Karpas-422 (cell line): ENCODE results near the gene COX6B1. TPM values are rescaled to one million over a fixed set of nuclear protein-coding genes. Genes with fewer than 3 reads are reported as not detected.

Experiments used
- DNase-seq: peaks from one replicate; pipeline ENCODE4 v3.0.0-alpha.2; 2015
- H2AFZ ChIP-seq: fragments of 200-600 bp; sonication (generic); 2 replicates; pipeline ENCODE4 v1.6.1; 2014; ENCODE audit warnings: antibody characterized with exemption, low read length, mixed read lengths
- H3K27ac ChIP-seq: fragments of 200-600 bp; sonication (generic); 2 replicates; pipeline ENCODE4 v1.5.1; 2014; ENCODE audit warnings: mild to moderate bottlenecking, low read length, moderate library complexity
- H3K27me3 ChIP-seq: fragments of 200-600 bp; sonication (generic); 2 replicates; pipeline ENCODE4 v1.6.1; 2014; ENCODE audit warnings: low read length, mixed read lengths
- H3K36me3 ChIP-seq: fragments of 200-600 bp; sonication (generic); 2 replicates; pipeline ENCODE4 v1.6.1; 2014; ENCODE audit warnings: low read length, mixed read lengths; ENCODE audit not compliant: insufficient read depth
- H3K4me1 ChIP-seq: fragments of 200-600 bp; sonication (generic); 2 replicates; pipeline ENCODE4 v1.6.1; 2014; ENCODE audit warnings: mild to moderate bottlenecking, low read length, mixed read lengths
- H3K4me2 ChIP-seq: fragments of 200-600 bp; sonication (generic); 2 replicates; pipeline ENCODE4 v1.6.1; 2014; ENCODE audit warnings: low read length, low read depth, mild to moderate bottlenecking; ENCODE audit not compliant: poor library complexity, severe bottlenecking
- H3K4me3 ChIP-seq: fragments of 200-600 bp; sonication (generic); 2 replicates; pipeline ENCODE4 v1.5.1; 2014; ENCODE audit warnings: mild to moderate bottlenecking, antibody characterized with exemption, low read length, mixed read lengths
- H3K79me2 ChIP-seq: fragments of 200-600 bp; sonication (generic); 2 replicates; pipeline ENCODE4 v1.6.1; 2014; ENCODE audit warnings: mild to moderate bottlenecking, low read length, mixed read lengths
- H3K9ac ChIP-seq: fragments of 200-600 bp; sonication (generic); 2 replicates; pipeline ENCODE4 v1.6.0; 2014; ENCODE audit warnings: low read length
- H3K9me2 ChIP-seq: fragments of 200-600 bp; sonication (generic), shearing (Covaris generic); replicated peaks from 2 replicates; pipeline ENCODE4 v1.6.0; 2014; ENCODE audit warnings: mild to moderate bottlenecking, low read length, moderate library complexity; ENCODE audit not compliant: insufficient read depth
- H3K9me3 ChIP-seq: fragments of 300-700, 200-600 bp; sonication (generic); 2 replicates; pipeline ENCODE4 v1.6.1; 2014; ENCODE audit warnings: low read length, mixed read lengths
- H4K20me1 ChIP-seq: fragments of 200-600 bp; sonication (generic); 2 replicates; pipeline ENCODE4 v1.6.1; 2014; ENCODE audit warnings: mild to moderate bottlenecking, antibody characterized with exemption, low read length, low read depth; ENCODE audit not compliant: insufficient read depth
- total RNA-seq: library from RNA; depleted of rRNA; stranded (reverse); fragments of >200 nt; shearing (Covaris generic); gene quantifications from 2 replicates; pipeline ENCODE4 v1.2.3, GENCODE V29; 2014; ENCODE audit warnings: low replicate concordance

Gene COX6B1
- total RNA-seq, 1 experiment from 2014 or later = 611 TPM

GRCh38 chr19:35665157-35665556 lies 17.0 kb downstream of the COX6B1 start:
- no peaks in the 10 kb centered on the region for H3K4me1 ChIP-seq
- H3K9ac ChIP-seq = no peak overlapping the region
- peak; percentile 19 for DNase-seq
- H3K36me3 ChIP-seq = no peaks in the 10 kb centered on the region
- no peaks in the 10 kb centered on the region for H4K20me1 ChIP-seq
- no peak overlapping the region for H2AFZ ChIP-seq
- no peaks in the 10 kb centered on the region for H3K27me3 ChIP-seq
- H3K4me3 ChIP-seq = no peak overlapping the region
- H3K4me2 ChIP-seq = no peak overlapping the region
- no peaks in the 10 kb centered on the region for H3K9me3 ChIP-seq
- no peaks in the 10 kb centered on the region for H3K9me2 ChIP-seq
- no peak overlapping the region for H3K27ac ChIP-seq
- H3K79me2 ChIP-seq = no peaks in the 10 kb centered on the region

- Histone ChIP-seq H3K27me3 (no peaks in the 10 kb centered on the region), H3K9ac (no peak overlapping the region), H3K9me3 (no peaks in the 10 kb centered on the region), H3K9me2 (no peaks in the 10 kb centered on the region), H3K4me1 (no peaks in the 10 kb centered on the region), H3K4me3 (no peak overlapping the region), H4K20me1 (no peaks in the 10 kb centered on the region), H3K4me2 (no peak overlapping the region), H3K27ac (no peak overlapping the region), H3K36me3 (no peaks in the 10 kb centered on the region), H2AFZ (no peak overlapping the region), H3K79me2 (no peaks in the 10 kb centered on the region)
- DNase-seq = peak; percentile 12
Observed at GRCh38 chr19:35665604-35666003, 17.5 kb downstream of the COX6B1 start.

GRCh38 chr19:35666251-35666913 lies 18.3 kb downstream of the COX6B1 start, which contains the start of gene UPK1A:
TSS of gene UPK1A (plus strand) at chr19:35666517. CDS start at chr19:35666813, 296 bp downstream.
- Histone ChIP-seq H3K4me2 (no peak within 1 kb of the TSS), H3K9me2 (no peaks in the 10 kb centered on the region), H2AFZ (no peak within 1 kb of the TSS), H4K20me1 (no peaks in the 10 kb centered on the region), H3K27me3 (no peaks in the 10 kb centered on the region), H3K4me3 (no peak within 1 kb of the TSS), H3K4me1 (no peaks in the 10 kb centered on the region), H3K79me2 (no peaks in the 10 kb centered on the region), H3K9me3 (no peaks in the 10 kb centered on the region), H3K9ac (no peak within 1 kb of the TSS), H3K27ac (no peak within 1 kb of the TSS), H3K36me3 (no peaks in the 10 kb centered on the region)
- peak; percentile 16 for DNase-seq

GRCh38 chr19:35669566-35669965 lies 21.4 kb downstream of the COX6B1 start:
- H2AFZ ChIP-seq = no peak overlapping the region
- H3K4me2 ChIP-seq = no peak overlapping the region
- H3K9me2 ChIP-seq = no peaks in the 10 kb centered on the region
- H4K20me1 ChIP-seq = no peaks in the 10 kb centered on the region
- no peak overlapping the region for H3K27ac ChIP-seq
- H3K9ac ChIP-seq = no peak overlapping the region
- no peaks in the 10 kb centered on the region for H3K36me3 ChIP-seq
- H3K9me3 ChIP-seq = no peaks in the 10 kb centered on the region
- no peaks in the 10 kb centered on the region; the same call in 1 of the 2 replicates for H3K4me1 ChIP-seq
- no peaks in the 10 kb centered on the region for H3K79me2 ChIP-seq
- DNase-seq = peak; percentile 39
- H3K27me3 ChIP-seq = no peaks in the 10 kb centered on the region
- no peak overlapping the region for H3K4me3 ChIP-seq

- Histone ChIP-seq H3K9me2 (no peaks in the 10 kb centered on the region), H3K36me3 (no peaks in the 10 kb centered on the region), H3K4me2 (no peak overlapping the region), H3K27ac (no peak overlapping the region), H3K9ac (no peak overlapping the region), H2AFZ (no peak overlapping the region), H3K4me1 (no peaks in the 10 kb centered on the region; the same call in 1 of the 2 replicates), H3K9me3 (no peaks in the 10 kb centered on the region), H3K27me3 (no peaks in the 10 kb centered on the region), H3K79me2 (no peaks in the 10 kb centered on the region), H4K20me1 (no peaks in the 10 kb centered on the region), H3K4me3 (no peak overlapping the region)
- peak; percentile 28 for DNase-seq
Observed at GRCh38 chr19:35669974-35670373, 21.9 kb downstream of the COX6B1 start.

GRCh38 chr19:35670686-35671085 lies 22.6 kb downstream of the COX6B1 start:
- Histone ChIP-seq H3K36me3 (no peaks in the 10 kb centered on the region), H3K4me2 (no peak overlapping the region), H3K27ac (no peak overlapping the region), H2AFZ (no peak overlapping the region), H4K20me1 (no peaks in the 10 kb centered on the region), H3K4me3 (no peak overlapping the region), H3K9me2 (no peaks in the 10 kb centered on the region), H3K79me2 (no peaks in the 10 kb centered on the region), H3K9me3 (no peaks in the 10 kb centered on the region), H3K4me1 (no peaks in the 10 kb centered on the region; the same call in 1 of the 2 replicates), H3K9ac (no peak overlapping the region), H3K27me3 (no peaks in the 10 kb centered on the region)
- DNase-seq = peak; percentile 29

GRCh38 chr19:35671818-35672217 lies 23.7 kb downstream of the COX6B1 start:
- H3K9me2 ChIP-seq = no peaks in the 10 kb centered on the region
- H3K27ac ChIP-seq = no peak overlapping the region
- H3K36me3 ChIP-seq = no peaks in the 10 kb centered on the region
- no peaks in the 10 kb centered on the region for H3K27me3 ChIP-seq
- no peak overlapping the region for H3K9ac ChIP-seq
- H3K9me3 ChIP-seq = no peaks in the 10 kb centered on the region
- DNase-seq = peak; percentile 36
- H3K4me2 ChIP-seq = no peak overlapping the region
- H3K4me3 ChIP-seq = no peak overlapping the region
- no peaks in the 10 kb centered on the region; the same call in 1 of the 2 replicates for H3K4me1 ChIP-seq
- no peaks in the 10 kb centered on the region for H4K20me1 ChIP-seq
- no peaks in the 10 kb centered on the region for H3K79me2 ChIP-seq
- no peak overlapping the region for H2AFZ ChIP-seq

- no peaks in the 10 kb centered on the region for H3K9me3 ChIP-seq
- no peaks in the 10 kb centered on the region for H3K9me2 ChIP-seq
- H3K27me3 ChIP-seq = no peaks in the 10 kb centered on the region
- DNase-seq = no peak
- H3K9ac ChIP-seq = peak overlapping the region; percentile 29
- peak overlapping the region; percentile 50 for H3K4me2 ChIP-seq
- no peaks in the 10 kb centered on the region; the same call in 1 of the 2 replicates for H3K4me1 ChIP-seq
- peak overlapping the region; percentile 49; the same call in 1 of the 2 replicates for H3K4me3 ChIP-seq
- no peaks in the 10 kb centered on the region for H3K79me2 ChIP-seq
- H3K36me3 ChIP-seq = no peaks in the 10 kb centered on the region
- H4K20me1 ChIP-seq = no peaks in the 10 kb centered on the region
- no peak overlapping the region for H3K27ac ChIP-seq
- peak overlapping the region; percentile 67; the same call in 1 of the 2 replicates for H2AFZ ChIP-seq
Observed at GRCh38 chr19:35673121-35673804, 25.1 kb downstream of the COX6B1 start.
